GM18526 (cell line): ENCODE data around the gene PIWIL4.
A peak's percentile ranks its signal among the peaks of the same experiment; 100 is the strongest.

Experiments used
- POLR2A ChIP-seq: IDR thresholded peaks from 3 replicates; pipeline ENCODE4 v1.6.1; 2011; ENCODE audit not compliant: insufficient read length; ENCODE audit errors: extremely low read depth

Gene PIWIL4

GRCh38 chr11:94543695-94544645, 23.2 kb upstream of the PIWIL4 start, which contains the start of gene FUT4:
TSS of gene FUT4 (plus strand) at chr11:94543921. CDS start at chr11:94544134, 213 bp downstream.
- peak; percentile 66 for TF ChIP-seq POLR2A

GRCh38 chr11:94544646-94545263, 22.4 kb upstream of the PIWIL4 start:
- no peak for TF ChIP-seq POLR2A

- TF ChIP-seq POLR2A: no peak
These were observed 21.7 kb upstream of the PIWIL4 start for GRCh38 chr11:94545264-94546161.

- no peak for TF ChIP-seq POLR2A
These were observed 21.1 kb upstream of the PIWIL4 start for GRCh38 chr11:94546162-94546470.

- TF ChIP-seq POLR2A: no peak
These were observed 20.3 kb upstream of the PIWIL4 start for GRCh38 chr11:94546886-94547285.

DNA sequence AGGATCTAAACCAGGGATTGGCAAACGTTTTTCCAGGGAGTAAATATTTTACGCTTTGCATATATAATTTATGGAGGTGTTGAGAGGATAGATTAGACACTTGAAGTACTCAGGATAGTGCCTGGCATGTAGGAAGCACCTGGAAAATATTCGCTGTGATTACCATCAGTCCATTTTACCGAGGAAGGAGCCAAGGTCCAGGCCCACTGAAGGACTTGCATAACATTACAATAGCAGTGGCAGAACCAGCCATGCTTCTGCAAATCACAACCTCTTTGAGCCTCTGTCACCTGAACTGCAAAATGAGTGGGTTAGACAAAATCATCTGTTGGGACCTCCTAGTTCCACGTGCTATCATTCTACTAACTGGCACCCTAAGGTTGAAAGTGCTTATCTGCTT, 18.0 kb upstream of the PIWIL4 start:
- TF ChIP-seq POLR2A: no peak

DNA sequence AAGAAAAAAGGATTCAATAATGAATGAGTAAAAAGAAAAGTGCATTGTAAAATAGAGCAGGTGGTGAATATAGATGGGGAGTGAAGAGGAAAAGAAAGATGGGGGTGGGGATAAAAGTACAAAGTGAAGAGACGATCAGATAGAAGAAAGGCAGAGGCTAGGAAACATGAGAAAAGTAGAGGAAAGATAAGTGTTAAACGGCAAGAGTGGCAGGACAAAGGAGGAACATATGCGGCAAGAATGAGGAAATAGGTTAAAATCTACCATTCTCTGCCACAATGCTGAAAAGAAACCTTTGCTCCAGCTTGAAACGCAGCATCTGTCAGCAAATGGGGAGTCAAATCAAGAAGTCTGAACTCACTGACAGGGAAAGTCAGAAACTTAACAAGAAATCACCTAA, 16.7 kb upstream of the PIWIL4 start:
- no peak for TF ChIP-seq POLR2A

- TF ChIP-seq POLR2A: no peak
These were observed 13.2 kb upstream of the PIWIL4 start for GRCh38 chr11:94553938-94554337.

DNA sequence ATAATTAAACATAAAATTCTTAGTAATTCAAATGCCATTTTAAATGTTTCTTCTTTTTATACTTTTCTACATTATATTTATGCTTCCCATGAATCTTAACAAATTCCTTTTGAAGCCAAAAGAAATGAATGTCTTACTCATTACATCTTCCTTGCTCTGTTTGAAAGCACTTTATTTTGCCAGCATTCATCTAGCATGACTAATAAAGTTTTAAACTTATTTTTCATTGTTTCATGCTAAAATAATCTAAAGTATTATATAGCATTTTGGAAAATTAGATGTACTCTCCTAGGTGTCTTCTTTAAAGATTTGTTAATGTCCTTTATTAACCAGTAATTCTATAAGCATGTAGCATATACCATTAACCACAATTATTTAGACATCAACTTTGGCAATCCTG, 9.7 kb upstream of the PIWIL4 start:
- TF ChIP-seq POLR2A: no peak

GRCh38 chr11:94557992-94558391, 9.2 kb upstream of the PIWIL4 start:
- TF ChIP-seq POLR2A: no peak

DNA sequence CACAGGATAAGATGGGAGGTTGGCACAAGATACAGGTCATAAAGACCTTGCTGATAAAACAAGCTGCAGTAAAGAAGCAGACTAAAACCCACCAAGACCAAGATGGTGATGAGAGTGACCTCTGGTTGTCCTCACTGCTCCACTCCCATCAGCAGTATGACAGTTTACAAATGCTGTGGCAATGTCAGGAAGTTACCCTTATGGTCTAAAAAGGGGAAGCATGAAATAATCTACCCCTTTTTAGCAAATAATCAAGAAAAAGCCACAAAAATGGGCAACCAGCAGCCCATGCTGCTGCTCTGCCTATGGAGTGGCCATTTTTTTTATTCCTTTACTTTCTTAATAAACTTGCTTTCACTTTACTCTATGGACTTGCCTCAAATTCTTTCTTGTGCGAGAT, 8.7 kb upstream of the PIWIL4 start:
- TF ChIP-seq POLR2A: no peak

GRCh38 chr11:94558932-94559331, 8.2 kb upstream of the PIWIL4 start:
- TF ChIP-seq POLR2A: no peak

GRCh38 chr11:94559361-94559760, 7.8 kb upstream of the PIWIL4 start:
- TF ChIP-seq POLR2A: no peak

DNA sequence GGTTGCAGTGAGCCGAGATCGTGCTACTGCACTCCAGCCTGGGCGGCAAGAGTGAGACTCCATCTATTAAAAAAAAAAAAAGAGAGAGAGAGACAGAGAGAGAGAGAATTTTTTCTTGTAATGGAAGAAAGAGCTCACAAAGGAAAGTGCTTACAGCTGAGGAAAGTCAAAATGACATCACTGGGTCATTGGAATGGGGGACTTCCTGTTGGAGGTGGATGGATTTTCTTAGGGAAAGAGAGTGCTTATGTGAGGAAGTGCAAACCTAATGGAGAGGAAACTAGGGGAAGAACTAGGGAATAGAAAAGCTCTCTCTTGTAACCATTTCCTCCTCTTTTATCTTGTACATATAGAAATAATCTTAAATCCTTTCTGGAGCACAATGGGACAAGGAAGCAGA, 6.3 kb upstream of the PIWIL4 start:
- no peak for TF ChIP-seq POLR2A

GRCh38 chr11:94563176-94563847, 3.9 kb upstream of the PIWIL4 start:
- TF ChIP-seq POLR2A: no peak
